ENCODE data around the gene FRMD8. TPM values are rescaled to one million over a fixed set of nuclear protein-coding genes. Genes with fewer than 3 reads are reported as not detected.

Gene FRMD8
- total and polyA plus RNA-seq, 2 experiments from 2014 or later, result 32.6 to 64.6 TPM

GRCh38 chr11:65363770-65364169, 22.7 kb upstream of the FRMD8 start:
- Histone ChIP-seq H3K4me3 (no peak overlapping the region), H3K36me3 (no peaks in the 10 kb centered on the region), H3K27ac (no peak overlapping the region), H3K4me1 (ENCODE audit: low read depth) (peaks cover 8% of the 10 kb centered on the region), H3K27me3 (no peaks in the 10 kb centered on the region), H3K9me3 (ENCODE audit: low read depth) (no peaks in the 10 kb centered on the region)
- DNase-seq (ENCODE audit: low read depth in 1 of 2, low spot score in 1 of 2), result peak in 1 of 2 donors; percentile 52
- no peak for TF ChIP-seq CTCF (IDR thresholded peaks at IDR 0.05; ENCODE audit: low read depth, low read length)

- TF ChIP-seq CTCF (IDR thresholded peaks at IDR 0.05; ENCODE audit: low read depth, low read length), result peak; percentile 72
- Histone ChIP-seq H3K4me3 (no peak overlapping the region), H3K27me3 (no peaks in the 10 kb centered on the region), H3K4me1 (ENCODE audit: low read depth) (peaks cover 13% of the 10 kb centered on the region), H3K36me3 (no peaks in the 10 kb centered on the region), H3K27ac (peak overlapping the region; percentile 65), H3K9me3 (ENCODE audit: low read depth) (no peaks in the 10 kb centered on the region)
- DNase-seq (ENCODE audit: low read depth in 1 of 2, low spot score in 1 of 2), result peak; percentile 83 to 91
Measured at GRCh38 chr11:65366340-65366773, 20.1 kb upstream of the FRMD8 start.

- Histone ChIP-seq H3K4me1 (ENCODE audit: low read depth) (peaks cover 13% of the 10 kb centered on the region), H3K27ac (peak overlapping the region; percentile 97), H3K36me3 (no peaks in the 10 kb centered on the region), H3K4me3 (no peak overlapping the region), H3K9me3 (ENCODE audit: low read depth) (no peaks in the 10 kb centered on the region), H3K27me3 (no peaks in the 10 kb centered on the region)
- DNase-seq (ENCODE audit: low read depth in 1 of 2, low spot score in 1 of 2), result no peak
- no peak for TF ChIP-seq CTCF (IDR thresholded peaks at IDR 0.05; ENCODE audit: low read depth, low read length)
Measured at GRCh38 chr11:65370659-65371049, 15.8 kb upstream of the FRMD8 start.

GRCh38 chr11:65373839-65374580, 12.4 kb upstream of the FRMD8 start:
- Histone ChIP-seq H3K4me3 (no peak overlapping the region), H3K9me3 (ENCODE audit: low read depth) (no peaks in the 10 kb centered on the region), H3K4me1 (ENCODE audit: low read depth) (peaks cover 5% of the 10 kb centered on the region), H3K27me3 (no peaks in the 10 kb centered on the region), H3K27ac (no peak overlapping the region), H3K36me3 (no peaks in the 10 kb centered on the region)
- no peak for DNase-seq (ENCODE audit: low read depth in 1 of 2, low spot score in 1 of 2)
- TF ChIP-seq CTCF (IDR thresholded peaks at IDR 0.05; ENCODE audit: low read depth, low read length), result no peak

- Histone ChIP-seq H3K27ac (no peak overlapping the region), H3K4me3 (no peak overlapping the region), H3K4me1 (ENCODE audit: low read depth) (peaks cover 5% of the 10 kb centered on the region), H3K9me3 (ENCODE audit: low read depth) (no peaks in the 10 kb centered on the region), H3K27me3 (no peaks in the 10 kb centered on the region), H3K36me3 (no peaks in the 10 kb centered on the region)
- TF ChIP-seq CTCF (IDR thresholded peaks at IDR 0.05; ENCODE audit: low read depth, low read length), result no peak
- DNase-seq (ENCODE audit: low read depth in 1 of 2, low spot score in 1 of 2), result no peak
Measured at GRCh38 chr11:65375012-65375411, 11.4 kb upstream of the FRMD8 start.

Measured in cardiac muscle cell (in vitro differentiated cells and primary cell).